Motor neuron (in vitro differentiated cells): ENCODE results near the gene XYLT2. TPM values are rescaled to one million over a fixed set of nuclear protein-coding genes. Genes with fewer than 3 reads are reported as not detected.
A peak's percentile ranks its signal among the peaks of the same experiment; 100 is the strongest.

ENCODE experiments used
- ATAC-seq, 8 experiments: fragments of 200-7000 bp; cut with Tn5 transposase; replicated peaks in 6 of 8; 2 replicates each; pipeline ENCODE4 v1.8.0; 2021; ENCODE audit warnings: mild to moderate bottlenecking in 8 of 8, moderate library complexity in 8 of 8
- H3K27ac ChIP-seq, 2 donors: fragments of 250-450 bp; sonication (Bioruptor Pico); 2 replicates each; pipeline ENCODE4 v1.9.0; 2021; ENCODE audit warnings: antibody characterized with exemption in 2 of 2, mild to moderate bottlenecking in 2 of 2, moderate library complexity in 1 of 2
- H3K4me1 ChIP-seq, 2 donors: fragments of 250-450 bp; sonication (Bioruptor Pico); replicated peaks in 1 of 2; 2 replicates each; pipeline ENCODE4 v1.6.1; 2021; ENCODE audit warnings: antibody characterized with exemption in 2 of 2, mild to moderate bottlenecking in 2 of 2, moderate library complexity in 1 of 2
- H3K4me3 ChIP-seq, 5 donors: fragments of 250-450 bp; sonication (Bioruptor Pico); 2 replicates each; pipeline ENCODE4 v1.9.0; 2021; ENCODE audit warnings: antibody characterized with exemption in 5 of 5, mild to moderate bottlenecking in 5 of 5, moderate library complexity in 4 of 5
- WGBS, 10 experiments: fragments of 450-650 bp; shearing (Covaris generic); methylation state at CpG; one replicate each; pipeline ENCODE4 v1.0.0; 2022; 5-methylcytosine and 5-hydroxymethylcytosine counted together
- in situ Hi-C, 9 experiments: fragments of 400-800 bp; cut with MboI; loops; one replicate each; pipeline ENCODE4 v1.15.0; 2021; ENCODE audit warnings: low sequenced_read_pairs in 9 of 9, low pct_unique_long_range_greater_than_20kb in 2 of 9; ENCODE audit not compliant: unreplicated experiment in 9 of 9
- total RNA-seq, 8 experiments: library from RNA; unstranded; fragments of 300-600 nt; gene quantifications; 2 replicates each; pipeline versions ENCODE4 v1.2.3 to v1.2.4, GENCODE V29; 2022

Gene XYLT2
- total RNA-seq, 8 experiments from 2014 or later: 8.3 to 25.8 (median 10.9) TPM

GRCh38 chr17:50379351-50380132, 33.6 kb downstream of the XYLT2 start:
- H3K4me1 ChIP-seq: no peaks in the 10 kb centered on the region
- no peak overlapping the region for H3K4me3 ChIP-seq
- WGBS, 10 experiments: 60 to 100% (median 70%) methylated on average over 2 to 6 of the region's 6 CpGs; no CpG with 5 or more reads in 3 of the 10 experiments
- in situ Hi-C loops: no loop called here
- ATAC-seq: peak in 4 of 8 experiments; percentile 35 to 83 (median 63)
- no peak overlapping the region for H3K27ac ChIP-seq

GRCh38 chr17:50380369-50381259, 34.7 kb downstream of the XYLT2 start:
- 50 to 100% (median 86%) methylated on average over 1 to 8 of the region's 13 CpGs; no CpG with 5 or more reads in 2 of the 10 experiments for WGBS, 10 experiments
- H3K27ac ChIP-seq: no peak overlapping the region
- no peak overlapping the region for H3K4me3 ChIP-seq
- peak in 5 of 8 experiments; percentile 5 to 26 (median 18) for ATAC-seq
- no peaks in the 10 kb centered on the region for H3K4me1 ChIP-seq
- in situ Hi-C loops: no loop called here

GRCh38 chr17:50381260-50381815, 35.4 kb downstream of the XYLT2 start:
- Histone ChIP-seq H3K4me3 (no peak overlapping the region), H3K4me1 (no peaks in the 10 kb centered on the region), H3K27ac (no peak overlapping the region)
- in situ Hi-C loops: no loop called here
- WGBS, 10 experiments: 67 to 100% (median 98%) methylated on average over 1 to 5 of the region's 7 CpGs; no CpG with 5 or more reads in 2 of the 10 experiments
- peak in 1 of 8 experiments; percentile 2 for ATAC-seq

- Histone ChIP-seq H3K4me1 (no peaks in the 10 kb centered on the region), H3K27ac (no peak overlapping the region), H3K4me3 (no peak overlapping the region)
- in situ Hi-C loops: no loop called here
- 20 to 100% (median 89%) methylated on average over 1 to 3 of the region's 3 CpGs; no CpG with 5 or more reads in 3 of the 10 experiments for WGBS, 10 experiments
- no peak for ATAC-seq
Measured at GRCh38 chr17:50381920-50382319, 36.0 kb downstream of the XYLT2 start.

GRCh38 chr17:50382931-50383330, 37.0 kb downstream of the XYLT2 start:
- no peak for ATAC-seq
- Histone ChIP-seq H3K4me1 (no peaks in the 10 kb centered on the region), H3K27ac (no peak overlapping the region), H3K4me3 (no peak overlapping the region)
- in situ Hi-C loops: no loop called here
- 79 to 100% (median 94%) methylated on average over 1 to 11 of the region's 12 CpGs; no CpG with 5 or more reads in 4 of the 10 experiments for WGBS, 10 experiments

- Histone ChIP-seq H3K27ac (no peak overlapping the region), H3K4me1 (no peaks in the 10 kb centered on the region), H3K4me3 (no peak overlapping the region)
- in situ Hi-C loops: no loop called here
- ATAC-seq: no peak
- 60 to 100% (median 100%) methylated on average over 1 to 3 of the region's 3 CpGs; no CpG with 5 or more reads in 3 of the 10 experiments for WGBS, 10 experiments
Measured at GRCh38 chr17:50386510-50386909, 40.6 kb downstream of the XYLT2 start.

- Histone ChIP-seq H3K4me3 (no peak overlapping the region), H3K4me1 (no peaks in the 10 kb centered on the region), H3K27ac (no peak overlapping the region)
- ATAC-seq: no peak
- in situ Hi-C loops: no loop called here
- WGBS, 10 experiments: 40 to 100% (median 100%) methylated on average over 1 to 3 of the region's 3 CpGs; no CpG with 5 or more reads in 3 of the 10 experiments
Measured at GRCh38 chr17:50388728-50389127, 42.8 kb downstream of the XYLT2 start.

- 28 to 100% (median 93%) methylated on average over 1 to 4 of the region's 6 CpGs; no CpG with 5 or more reads in 1 of the 10 experiments for WGBS, 10 experiments
- Histone ChIP-seq H3K4me1 (no peaks in the 10 kb centered on the region), H3K27ac (no peak overlapping the region), H3K4me3 (no peak overlapping the region)
- ATAC-seq: peak in 3 of 8 experiments; percentile 49 to 77 (median 65)
- in situ Hi-C loops: no loop called here
Measured at GRCh38 chr17:50389534-50389933, 43.6 kb downstream of the XYLT2 start.

GRCh38 chr17:50392621-50393020, 46.7 kb downstream of the XYLT2 start:
- peaks cover 10 to 12% of the 10 kb centered on the region in 2 donors for H3K4me1 ChIP-seq
- WGBS, 10 experiments: 80 to 100% (median 100%) methylated on average over 1 to 4 of the region's 6 CpGs; no CpG with 5 or more reads in 1 of the 10 experiments
- no peak overlapping the region for H3K4me3 ChIP-seq
- H3K27ac ChIP-seq: no peak overlapping the region
- in situ Hi-C loops: no loop called here
- no peak for ATAC-seq

GRCh38 chr17:50393700-50394099, 47.8 kb downstream of the XYLT2 start:
- no peak for ATAC-seq
- peaks cover 10 to 12% of the 10 kb centered on the region in 2 donors for H3K4me1 ChIP-seq
- no peak overlapping the region for H3K4me3 ChIP-seq
- WGBS, 10 experiments: 73 to 100% (median 91%) methylated on average over 1 to 5 of the region's 5 CpGs
- no peak overlapping the region for H3K27ac ChIP-seq
- in situ Hi-C loops: no loop called here

- 0 to 79% (median 17%) methylated on average over 1 to 3 of the region's 3 CpGs; no CpG with 5 or more reads in 5 of the 10 experiments for WGBS, 10 experiments
- in situ Hi-C loops: no loop called here
Measured at GRCh38 chr17:50394711-50395110, 48.8 kb downstream of the XYLT2 start.

GRCh38 chr17:50396261-50397110, 50.6 kb downstream of the XYLT2 start:
- in situ Hi-C loops: no loop called here
- Histone ChIP-seq H3K4me3 (peak overlapping the region; percentile 77 to 100 (median 94)), H3K27ac (peak overlapping the region; percentile 82 to 96), H3K4me1 (peaks cover 10 to 12% of the 10 kb centered on the region in 2 donors)
- ATAC-seq: peak; percentile 12 to 68 (median 20)
- 0 to 80% (median 4%) methylated on average over 1 to 13 of the region's 30 CpGs; no CpG with 5 or more reads in 1 of the 10 experiments for WGBS, 10 experiments

More at GRCh38 chr17:50394711-50395110, 48.8 kb downstream of the XYLT2 start:
- no peak overlapping the region for H3K27ac ChIP-seq
- H3K4me3 ChIP-seq: no peak overlapping the region
- no peak for ATAC-seq
- peaks cover 10 to 12% of the 10 kb centered on the region in 2 donors for H3K4me1 ChIP-seq
